Stimulated activated CD4-positive, alpha-beta T cell treated with anti-CD3 and anti-CD28 coated beads, Interleukin-1b, Interleukin-23, amount 100 ng/mL, for 48 hours (primary cell): Measurements from ENCODE around the gene POF1B.
"Not testable (repeated sequence)": the region's sequence is repeated elsewhere in the genome, so short reads cannot be mapped to it uniquely, and the experiment has no call there.

ENCODE experiments used
- DNase-seq: peaks from one replicate; pipeline ENCODE4 v3.0.0-alpha.2; 2020

Gene POF1B

GRCh38 chrX:85379174-85379907 lies at the start of gene POF1B:
POF1B (minus strand) TSS chrX:85379665; CDS start chrX:85379454, 211 bp downstream.
- no peak for DNase-seq

- no peak for DNase-seq
Observed at GRCh38 chrX:85429066-85429465, 49.6 kb upstream of the POF1B start.

DNA sequence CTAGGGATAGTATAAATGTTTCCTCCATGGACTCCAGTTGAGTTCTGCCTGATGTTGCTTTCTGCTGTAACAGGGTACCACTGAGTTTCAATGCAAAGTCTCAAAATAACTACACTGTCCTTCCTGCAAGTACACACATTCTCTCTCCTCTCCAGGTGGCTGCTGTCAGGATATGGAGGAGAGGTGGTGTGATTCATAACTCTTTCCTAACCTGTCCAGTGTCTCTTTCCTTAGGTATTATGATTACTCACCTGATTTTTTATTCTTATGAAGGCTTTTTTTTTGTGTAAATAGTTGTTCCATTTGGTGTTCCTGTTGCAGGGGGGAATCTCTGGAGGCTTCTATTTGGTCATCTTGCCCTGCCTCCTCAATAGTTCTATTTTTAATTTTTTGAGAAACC lies 39.8 kb upstream of the POF1B start:
- DNase-seq, result no peak

GRCh38 chrX:85391878-85392238 lies 12.4 kb upstream of the POF1B start:
- DNase-seq, result no peak

DNA sequence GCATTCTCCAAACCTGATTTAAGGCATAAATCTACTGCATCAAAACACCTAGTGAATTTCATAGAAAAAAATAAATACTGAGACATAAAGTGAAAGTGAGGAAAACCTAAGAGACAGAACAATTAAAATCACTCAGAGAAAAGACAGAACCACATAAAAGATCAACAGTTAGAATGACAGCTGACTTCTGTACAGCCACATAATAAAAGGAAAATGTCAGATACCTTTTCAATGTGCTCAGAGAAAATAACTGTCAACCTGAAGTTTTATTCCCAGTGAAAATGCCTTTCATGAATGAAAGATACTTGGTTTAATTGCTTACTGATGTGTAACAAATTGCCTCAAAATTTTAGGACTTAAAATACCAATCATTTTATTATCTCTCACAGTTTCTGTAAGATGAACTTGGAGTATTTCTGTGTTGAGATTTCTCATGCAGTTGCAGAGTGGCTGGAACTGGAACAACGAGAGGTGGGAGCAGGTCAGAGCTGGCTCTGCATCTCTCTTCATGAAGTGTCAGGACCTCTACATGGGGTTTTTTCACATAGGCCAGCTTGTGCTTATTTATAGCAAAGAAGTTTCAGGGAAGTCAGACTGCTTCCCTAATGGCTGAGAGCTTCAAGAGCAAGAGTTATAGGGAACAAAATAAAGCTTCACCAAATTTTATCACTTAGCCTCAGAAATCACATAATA lies 11.9 kb upstream of the POF1B start:
- DNase-seq, result no peak

DNA sequence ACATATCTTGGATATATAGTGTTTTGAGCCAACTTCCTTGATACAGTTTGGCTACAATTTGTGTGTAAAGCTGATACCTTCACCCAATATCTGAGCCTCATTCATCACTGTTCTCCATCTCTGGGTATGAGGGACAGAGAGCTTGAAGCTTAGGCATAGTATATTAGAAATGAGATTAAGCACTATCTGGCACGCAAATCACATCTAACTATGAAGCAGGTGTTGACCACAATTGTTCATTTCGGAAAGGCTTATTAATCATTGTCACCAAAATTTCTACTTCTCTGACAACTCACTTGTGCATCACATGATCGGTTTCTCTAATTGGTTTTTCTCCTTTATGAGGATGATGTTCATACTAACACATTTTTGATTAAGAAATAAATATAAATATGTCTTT lies 2.1 kb upstream of the POF1B start:
- DNase-seq, result no peak

GRCh38 chrX:85378461-85378860 lies 1.0 kb downstream of the POF1B start:
- DNase-seq, result no peak

DNA sequence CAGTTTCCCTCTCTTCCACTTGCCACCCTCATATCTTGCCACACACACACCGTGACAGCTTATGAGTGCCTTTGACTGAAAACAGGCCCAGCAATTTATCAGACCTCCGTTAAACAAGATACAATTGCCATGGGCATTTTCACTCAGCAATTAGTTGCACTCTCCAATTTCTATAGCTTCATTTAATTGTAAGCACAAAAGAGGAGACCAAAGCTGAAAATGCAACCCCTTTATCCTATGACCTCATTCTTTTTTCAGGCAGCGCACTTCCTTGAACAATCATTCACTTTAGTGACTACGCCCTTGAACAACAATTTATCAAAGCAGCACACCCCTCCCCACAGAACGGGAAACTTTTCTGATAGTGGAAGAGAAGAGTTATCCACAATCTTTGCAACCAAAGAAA lies 4.1 kb downstream of the POF1B start:
- DNase-seq, result no peak

GRCh38 chrX:85365370-85365995 lies 14.0 kb downstream of the POF1B start:
- DNase-seq, result no peak

GRCh38 chrX:85359051-85359450 lies 20.4 kb downstream of the POF1B start:
- no peak for DNase-seq

- DNase-seq, result no peak
Observed at GRCh38 chrX:85345523-85345922, 33.9 kb downstream of the POF1B start.

DNA sequence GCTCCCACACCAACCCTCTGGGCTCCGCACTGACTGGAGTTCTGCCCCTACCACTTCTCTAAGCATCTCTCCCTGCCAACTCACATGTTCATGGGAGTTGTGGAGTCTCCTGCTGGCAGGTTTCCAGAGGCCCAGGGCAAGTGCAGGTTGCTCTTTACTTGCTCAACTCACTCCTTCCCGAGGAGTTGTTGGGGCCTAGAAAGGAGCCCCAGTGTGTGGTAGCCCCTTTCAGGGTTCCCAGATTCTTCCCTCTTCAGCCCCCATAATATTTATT lies 52.5 kb downstream of the POF1B start:
- DNase-seq, result no peak

- DNase-seq, result no peak
Observed at GRCh38 chrX:85326234-85327059, 53.0 kb downstream of the POF1B start.

DNA sequence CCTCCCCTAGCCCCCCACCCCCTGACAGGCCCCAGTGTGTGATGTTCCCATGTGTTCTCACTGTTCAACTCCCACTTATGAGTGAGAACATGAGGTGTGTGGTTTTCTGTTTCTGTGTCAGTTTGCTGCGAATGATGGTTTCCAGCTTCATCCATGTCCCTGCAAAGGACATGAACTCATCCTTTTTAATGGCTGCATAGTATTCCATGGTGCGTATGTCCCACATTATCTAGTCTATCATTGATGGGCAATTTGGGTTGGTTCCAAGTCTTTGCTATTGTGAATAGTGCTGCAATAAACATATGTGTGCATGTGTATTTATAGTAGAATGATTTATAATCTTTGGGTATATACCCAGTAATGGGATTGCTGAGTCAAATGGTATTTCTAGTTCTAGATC lies 68.1 kb downstream of the POF1B start:
- not testable (repeated sequence) for DNase-seq

- DNase-seq, result no peak
Observed at GRCh38 chrX:85309717-85310116, 69.7 kb downstream of the POF1B start.

DNA sequence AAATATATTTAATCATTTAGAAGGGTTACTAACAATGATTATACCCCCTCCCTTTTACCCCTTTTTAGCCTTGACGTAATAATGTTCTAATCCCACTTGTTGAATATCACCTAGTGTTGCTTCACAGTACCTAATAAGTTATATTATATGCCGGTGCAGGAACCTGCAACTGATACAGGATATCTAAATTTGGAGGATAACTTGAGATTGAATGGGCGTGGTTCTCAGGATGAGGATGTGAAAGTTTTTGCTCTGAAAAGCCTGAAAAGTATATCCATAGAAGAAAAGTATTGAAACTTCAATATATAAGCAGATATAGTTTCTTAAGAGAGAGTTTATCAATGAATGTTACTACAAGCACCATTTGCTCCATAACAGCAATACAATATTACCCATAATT lies 75.9 kb downstream of the POF1B start:
- DNase-seq, result no peak

DNA sequence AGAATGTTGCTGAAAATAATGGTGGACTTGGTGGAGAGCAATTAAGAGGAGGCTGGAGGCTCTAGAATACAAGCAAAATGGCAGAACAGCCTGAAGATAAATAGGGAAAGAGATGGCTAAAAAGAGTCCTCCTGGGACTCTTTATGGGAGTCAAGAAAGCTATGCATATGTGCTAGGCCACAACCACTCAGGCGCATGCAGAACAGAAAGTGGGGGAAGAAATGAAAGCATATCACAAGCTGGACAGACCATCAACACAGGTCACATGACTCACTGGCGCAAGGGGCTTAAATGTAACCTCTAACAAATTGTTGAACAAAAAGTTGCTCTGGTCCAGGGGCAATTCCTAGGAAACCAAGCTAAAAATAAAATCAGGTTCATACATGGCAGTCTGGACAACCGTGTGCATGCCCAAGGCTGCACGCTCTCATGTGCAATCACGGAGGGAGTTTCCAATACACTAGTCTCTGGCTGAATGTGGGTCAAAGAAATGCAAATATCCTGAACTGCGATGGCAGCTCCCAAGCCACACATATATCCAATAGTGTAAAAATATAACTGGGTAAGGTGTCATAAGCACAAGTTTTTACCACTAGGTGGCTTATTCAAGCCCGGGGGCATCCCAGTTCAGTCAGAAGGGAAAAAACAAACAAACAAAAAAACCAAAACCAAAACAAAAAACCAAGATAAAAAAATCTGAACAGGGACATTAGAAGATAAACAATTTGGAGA lies 90.3 kb downstream of the POF1B start:
- DNase-seq, result no peak

DNA sequence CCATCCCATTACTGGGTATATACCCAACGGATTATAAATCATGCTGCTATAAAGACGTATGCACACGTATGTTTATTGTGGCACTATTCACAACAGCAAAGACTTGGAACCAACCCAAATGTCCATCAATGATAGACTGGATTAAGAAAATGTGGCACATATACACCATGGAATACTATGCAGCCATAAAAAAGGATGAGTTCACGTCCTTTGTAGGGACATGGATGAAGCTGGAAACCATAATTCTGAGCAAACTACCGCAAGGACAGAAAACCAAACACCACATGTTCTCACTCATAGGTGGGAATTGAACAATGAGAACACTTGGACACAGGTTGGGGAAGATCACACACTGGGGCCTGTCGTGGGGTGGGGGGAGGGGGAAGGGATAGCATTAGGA lies 94.2 kb downstream of the POF1B start:
- DNase-seq, result not testable (repeated sequence)

GRCh38 chrX:85244450-85245211 lies 134.8 kb downstream of the POF1B start:
- DNase-seq, result no peak

- DNase-seq, result peak; percentile 3
Observed at GRCh38 chrX:85243761-85244449, 135.6 kb downstream of the POF1B start, which contains the start of the genes SATL1 and ZNF711. SATL1 (minus strand) TSS chrX:85243779; CDS start chrX:85108968, 134,811 bp downstream. ZNF711 (plus strand) TSS chrX:85243991; CDS start chrX:85247573, 3,582 bp downstream.

GRCh38 chrX:85243155-85243554 lies 136.3 kb downstream of the POF1B start:
- no peak for DNase-seq
